Measurements from ENCODE around the gene MUSK. TPM values are rescaled to one million over a fixed set of nuclear protein-coding genes. Genes with fewer than 3 reads are reported as not detected.

The MUSK gene
- total and polyA plus RNA-seq, 2 of the 4 experiments (the other 2 are of a cell fraction) = 0.07 to 0.18 TPM

- H3K9ac ChIP-seq (ENCODE audit: low read depth, low read length) = no peak overlapping the region
- H2BK5ac ChIP-seq (ENCODE audit: low read depth, low read length, poor library complexity, severe bottlenecking) = no peak overlapping the region
- no peak overlapping the region for H3K56ac ChIP-seq (ENCODE audit: extremely low read depth, insufficient read depth, low read length)
- H4K8ac ChIP-seq (ENCODE audit: low read depth in 2 of 2, low read length in 2 of 2) = peak overlapping the region; percentile 26 to 51; a peak in 3 of 4 replicates
- WGBS, 2 experiments (ENCODE audit: extremely low coverage in 2 of 2, insufficient read length in 1 of 2) = no CpG with 5 or more reads among the region's 1 CpG
- H3K9me1 ChIP-seq (ENCODE audit: insufficient read depth, low read length) = peaks cover 4% of the 10 kb centered on the region
- ChIA-PET POLR2A (ENCODE audit: unreplicated experiment) (no interaction called here), CTCF (no interaction called here)
- BruUV-seq (replicated peaks) = no TSS peak
- no peak overlapping the region for H3K27ac ChIP-seq (ENCODE audit: insufficient read depth, low read length)
- H3K14ac ChIP-seq (replicated peaks; ENCODE audit: low read depth, low read length) = 0 out of 2 replicates have a peak overlapping the region, but pooled peaks have one; percentile 12
- dilution Hi-C loops (cut with HindIII; ENCODE audit: low sequenced_read_pairs, unreplicated experiment) (no loop called here), intact Hi-C loops (cut with micrococcal nuclease) (no loop called here), in situ Hi-C loops (cut with MboI; ENCODE audit: low sequenced_read_pairs) (no loop called here)
- H4K91ac ChIP-seq (ENCODE audit: insufficient read depth, low read depth, low read length) = peak overlapping the region; percentile 63; the same call in 1 of the 2 replicates
- H2BK20ac ChIP-seq (ENCODE audit: low read depth, low read length) = peak overlapping the region; percentile 78; the same call in 1 of the 2 replicates
- peaks cover 0 to 11% of the 10 kb centered on the region in 2 experiments; a peak in 1 of 4 replicates for H3K79me1 ChIP-seq (ENCODE audit: low read depth in 1 of 2, low read length in 2 of 2)
- peak overlapping the region; percentile 71; the same call in 1 of the 2 replicates for H3K4ac ChIP-seq (ENCODE audit: low read depth, low read length)
- H2BK15ac ChIP-seq (ENCODE audit: low read depth, low read length) = peak overlapping the region; percentile 73; the same call in 2 of the 3 replicates
- no peak overlapping the region for H2AK9ac ChIP-seq (replicated peaks; ENCODE audit: low read depth, low read length, poor library complexity)
- H3K27me3 ChIP-seq (ENCODE audit: control insufficient read depth, insufficient read depth, low read length) = no peaks in the 10 kb centered on the region
- H3K9me3 ChIP-seq (ENCODE audit: control insufficient read depth, insufficient read depth, low read length) = no peaks in the 10 kb centered on the region
- H3K23ac ChIP-seq (ENCODE audit: low read depth, low read length) = no peak overlapping the region
- no peak for TF ChIP-seq BHLHE40 (IDR thresholded peaks at IDR 0.05; ENCODE audit: low read depth, low read length)
- peaks cover 7% of the 10 kb centered on the region for H3K4me1 ChIP-seq (ENCODE audit: control insufficient read depth, insufficient read depth, low read length)
- no peaks in the 10 kb centered on the region for H3K36me3 ChIP-seq (ENCODE audit: control insufficient read depth, insufficient read depth, low read length)
- peak overlapping the region; percentile 76; the same call in 1 of the 2 replicates for H4K5ac ChIP-seq (ENCODE audit: low read depth, low read length)
- H2AK5ac ChIP-seq (ENCODE audit: low read depth, low read length) = peak overlapping the region; percentile 62; the same call in 1 of the 2 replicates
- peak; percentile 51 for DNase-seq
- H2AFZ ChIP-seq (replicated peaks; ENCODE audit: low read length, poor library complexity) = no peak overlapping the region
- no peak for ATAC-seq (ENCODE audit: low read depth)
- H2BK120ac ChIP-seq (ENCODE audit: low read depth, low read length) = peak overlapping the region; percentile 69; the same call in 1 of the 2 replicates
- no peaks in the 10 kb centered on the region for H4K20me1 ChIP-seq (ENCODE audit: insufficient read depth, low read length)
- no peak overlapping the region for H3K4me3 ChIP-seq (ENCODE audit: insufficient read depth, low read depth, low read length)
- no peak overlapping the region for H3K4me2 ChIP-seq (ENCODE audit: low read depth, low read length)
- H3K18ac ChIP-seq (ENCODE audit: low read depth, low read length) = peak overlapping the region; percentile 86
Observed at GRCh38 chr9:110844121-110844520, 175.5 kb downstream of the MUSK start.

Measured in IMR-90 (cell line).